WTC11 (cell line): ENCODE data around the gene S100A8. TPM values are rescaled to one million over a fixed set of nuclear protein-coding genes. Genes with fewer than 3 reads are reported as not detected.

Source experiments
- ATAC-seq: fragments of 200-7000 bp; cut with Tn5 transposase; 2 replicates; pipeline ENCODE4 v1.10.0; 2021; ENCODE audit warnings: mild to moderate bottlenecking, moderate library complexity
- CTCF ChIA-PET: fragments of 300-600 bp; sonication (Branson Sonifier 250); formaldehyde crosslinking; loops from one replicate; lab custom pipeline; 2021; ENCODE audit warnings: antibody characterized with exemption; lab: Charles Lee
- POLR2A ChIA-PET: fragments of 350-600 bp; sonication (Branson Sonifier 250); formaldehyde crosslinking; loops from one replicate; lab custom pipeline; 2021; ENCODE audit warnings: antibody characterized with exemption; lab: Charles Lee
- DNase-seq: peaks from one replicate; pipeline ENCODE4 v3.0.0; 2021; ENCODE audit warnings: low spot score
- H3K27ac Mint-ChIP-seq: 2 replicates; pipeline ENCODE4 v1.8.0; 2021; ENCODE audit warnings: mixed read lengths
- H3K27me3 Mint-ChIP-seq: 2 replicates; pipeline ENCODE4 v1.8.0; 2021; ENCODE audit warnings: low read depth, mild to moderate bottlenecking, moderate library complexity, mixed read lengths
- H3K36me3 Mint-ChIP-seq: 2 replicates; pipeline ENCODE4 v1.8.0; 2021; ENCODE audit warnings: mixed read lengths
- H3K4me1 Mint-ChIP-seq: 2 replicates; pipeline ENCODE4 v1.8.0; 2022; ENCODE audit warnings: mixed read lengths
- H3K4me3 Mint-ChIP-seq: 2 replicates; pipeline ENCODE4 v1.8.0; 2021; ENCODE audit warnings: mild to moderate bottlenecking, moderate library complexity, mixed read lengths
- H3K9me3 Mint-ChIP-seq: 2 replicates; pipeline ENCODE4 v1.8.0; 2021; ENCODE audit warnings: mixed read lengths
- ARID4B ChIP-seq: sonication (generic); formaldehyde crosslinking; IDR thresholded peaks from 2 replicates; pipeline ENCODE4 v1.8.0; 2023; ENCODE audit warnings: missing genetic modification reagents, mild to moderate bottlenecking, borderline replicate concordance
- CBFB ChIP-seq: sonication (generic); formaldehyde crosslinking; IDR thresholded peaks from 2 replicates; pipeline ENCODE4 v1.8.1; 2022; ENCODE audit warnings: mild to moderate bottlenecking, low read depth, missing genetic modification reagents
- E2F5 ChIP-seq: sonication (generic); formaldehyde crosslinking; IDR thresholded peaks from 2 replicates; pipeline ENCODE4 v1.8.1; 2022; ENCODE audit warnings: mild to moderate bottlenecking, moderate library complexity, missing genetic modification reagents
- ESRRA ChIP-seq: sonication (generic); formaldehyde crosslinking; IDR thresholded peaks from 2 replicates; pipeline ENCODE4 v1.8.1; 2022; ENCODE audit warnings: mild to moderate bottlenecking, missing genetic modification reagents, borderline replicate concordance
- MYBL2 ChIP-seq: sonication (generic); formaldehyde crosslinking; IDR thresholded peaks from 2 replicates; pipeline ENCODE4 v1.8.1; 2023; ENCODE audit warnings: mild to moderate bottlenecking, moderate library complexity, missing genetic modification reagents
- NR1H2 ChIP-seq: sonication (generic); formaldehyde crosslinking; IDR thresholded peaks from 2 replicates; pipeline ENCODE4 v1.9.0; 2021; ENCODE audit warnings: mild to moderate bottlenecking, moderate library complexity, missing genetic modification reagents
- PRRX2 ChIP-seq: fragments of 250-450 bp; sonication (Bioruptor Pico); IDR thresholded peaks from 2 replicates; pipeline ENCODE4 v1.8.0; 2021; ENCODE audit warnings: mild to moderate bottlenecking
- RORB ChIP-seq: fragments of 250-450 bp; sonication (Bioruptor Pico); IDR thresholded peaks from 2 replicates; pipeline ENCODE4 v1.9.0; 2021; ENCODE audit warnings: mild to moderate bottlenecking
- TEAD1 ChIP-seq: sonication (generic); formaldehyde crosslinking; IDR thresholded peaks from 2 replicates; pipeline ENCODE4 v1.8.0; 2022; ENCODE audit warnings: mild to moderate bottlenecking, missing genetic modification reagents
- TP53 ChIP-seq: sonication (generic); formaldehyde crosslinking; IDR thresholded peaks from 2 replicates; pipeline ENCODE4 v1.8.1; 2023; ENCODE audit warnings: mild to moderate bottlenecking, missing genetic modification reagents
- ZNF232 ChIP-seq: sonication (generic); formaldehyde crosslinking; IDR thresholded peaks from 2 replicates; pipeline ENCODE4 v1.8.0; 2022; ENCODE audit warnings: mild to moderate bottlenecking, missing genetic modification reagents
- ZNF281 ChIP-seq: sonication (generic); formaldehyde crosslinking; IDR thresholded peaks from 2 replicates; pipeline ENCODE4 v1.8.0; 2023; ENCODE audit warnings: mild to moderate bottlenecking, missing genetic modification reagents
- ZNF416 ChIP-seq: fragments of 250-450 bp; sonication (Bioruptor Pico); IDR thresholded peaks from 2 replicates; pipeline ENCODE4 v1.9.0; 2021; ENCODE audit warnings: mild to moderate bottlenecking, inconsistent platforms
- ZNF671 ChIP-seq: fragments of 250-450 bp; sonication (Bioruptor Pico); IDR thresholded peaks from 2 replicates; pipeline ENCODE4 v1.8.0; 2021; ENCODE audit warnings: mild to moderate bottlenecking
- total RNA-seq: library from RNA; stranded (reverse); gene quantifications from 3 replicates; pipeline ENCODE4 v1.2.3, GENCODE V29; 2021
- TF ChIP-seq, protein P1 (sequence below): sonication (generic); formaldehyde crosslinking; conservative IDR thresholded peaks from 2 replicates; pipeline ENCODE4 v1.8.1; 2022; ENCODE audit warnings: mild to moderate bottlenecking, missing genetic modification reagents
- TF ChIP-seq, protein P2 (sequence below): fragments of 250-450 bp; sonication (Bioruptor Pico); IDR thresholded peaks from 2 replicates; pipeline ENCODE4 v1.9.0; 2021; ENCODE audit warnings: mild to moderate bottlenecking, borderline replicate concordance
- TF ChIP-seq, protein P3 (sequence below): sonication (generic); formaldehyde crosslinking; IDR thresholded peaks from 2 replicates; pipeline ENCODE4 v1.8.0; 2022; ENCODE audit warnings: mild to moderate bottlenecking, missing genetic modification reagents

S100A8 gene
- total RNA-seq, 1 experiment from 2014 or later, result not detected

DNA sequence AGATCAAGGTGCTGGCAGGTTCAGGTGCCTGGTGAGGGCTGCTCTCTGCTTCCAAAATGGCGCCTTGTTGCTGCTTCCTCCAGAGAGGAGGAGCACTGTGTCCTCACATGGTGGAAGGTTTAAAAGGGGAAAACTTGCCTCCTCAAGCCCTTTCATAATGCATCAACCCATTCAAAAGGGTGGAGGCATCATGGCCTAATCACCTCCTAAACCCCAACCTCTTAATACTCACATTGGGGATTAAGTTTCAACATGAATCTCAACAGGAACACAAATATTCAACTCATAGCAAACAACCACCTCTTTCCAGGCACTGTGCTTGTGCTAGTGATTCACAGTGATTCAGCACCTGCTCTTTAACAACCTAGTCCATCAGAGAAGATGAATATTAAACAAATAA is 19.6 kb downstream of the S100A8 start:
- TF ChIP-seq TEAD1 (CRISPR knock-in tag), result no peak
- TF ChIP-seq PRRX2 (CRISPR knock-in tag), result no peak
- TF ChIP-seq ZNF671, result no peak
- TF ChIP-seq, protein P1, sequence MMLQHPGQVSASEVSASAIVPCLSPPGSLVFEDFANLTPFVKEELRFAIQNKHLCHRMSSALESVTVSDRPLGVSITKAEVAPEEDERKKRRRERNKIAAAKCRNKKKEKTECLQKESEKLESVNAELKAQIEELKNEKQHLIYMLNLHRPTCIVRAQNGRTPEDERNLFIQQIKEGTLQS (CRISPR knock-in tag), result no peak
- TF ChIP-seq MYBL2 (CRISPR knock-in tag), result no peak
- TF ChIP-seq, protein P2, sequence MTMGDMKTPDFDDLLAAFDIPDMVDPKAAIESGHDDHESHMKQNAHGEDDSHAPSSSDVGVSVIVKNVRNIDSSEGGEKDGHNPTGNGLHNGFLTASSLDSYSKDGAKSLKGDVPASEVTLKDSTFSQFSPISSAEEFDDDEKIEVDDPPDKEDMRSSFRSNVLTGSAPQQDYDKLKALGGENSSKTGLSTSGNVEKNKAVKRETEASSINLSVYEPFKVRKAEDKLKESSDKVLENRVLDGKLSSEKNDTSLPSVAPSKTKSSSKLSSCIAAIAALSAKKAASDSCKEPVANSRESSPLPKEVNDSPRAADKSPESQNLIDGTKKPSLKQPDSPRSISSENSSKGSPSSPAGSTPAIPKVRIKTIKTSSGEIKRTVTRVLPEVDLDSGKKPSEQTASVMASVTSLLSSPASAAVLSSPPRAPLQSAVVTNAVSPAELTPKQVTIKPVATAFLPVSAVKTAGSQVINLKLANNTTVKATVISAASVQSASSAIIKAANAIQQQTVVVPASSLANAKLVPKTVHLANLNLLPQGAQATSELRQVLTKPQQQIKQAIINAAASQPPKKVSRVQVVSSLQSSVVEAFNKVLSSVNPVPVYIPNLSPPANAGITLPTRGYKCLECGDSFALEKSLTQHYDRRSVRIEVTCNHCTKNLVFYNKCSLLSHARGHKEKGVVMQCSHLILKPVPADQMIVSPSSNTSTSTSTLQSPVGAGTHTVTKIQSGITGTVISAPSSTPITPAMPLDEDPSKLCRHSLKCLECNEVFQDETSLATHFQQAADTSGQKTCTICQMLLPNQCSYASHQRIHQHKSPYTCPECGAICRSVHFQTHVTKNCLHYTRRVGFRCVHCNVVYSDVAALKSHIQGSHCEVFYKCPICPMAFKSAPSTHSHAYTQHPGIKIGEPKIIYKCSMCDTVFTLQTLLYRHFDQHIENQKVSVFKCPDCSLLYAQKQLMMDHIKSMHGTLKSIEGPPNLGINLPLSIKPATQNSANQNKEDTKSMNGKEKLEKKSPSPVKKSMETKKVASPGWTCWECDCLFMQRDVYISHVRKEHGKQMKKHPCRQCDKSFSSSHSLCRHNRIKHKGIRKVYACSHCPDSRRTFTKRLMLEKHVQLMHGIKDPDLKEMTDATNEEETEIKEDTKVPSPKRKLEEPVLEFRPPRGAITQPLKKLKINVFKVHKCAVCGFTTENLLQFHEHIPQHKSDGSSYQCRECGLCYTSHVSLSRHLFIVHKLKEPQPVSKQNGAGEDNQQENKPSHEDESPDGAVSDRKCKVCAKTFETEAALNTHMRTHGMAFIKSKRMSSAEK, result no peak
- TF ChIP-seq RORB, result no peak
- no peak for TF ChIP-seq CBFB (CRISPR knock-in tag)
- TF ChIP-seq, protein P3, sequence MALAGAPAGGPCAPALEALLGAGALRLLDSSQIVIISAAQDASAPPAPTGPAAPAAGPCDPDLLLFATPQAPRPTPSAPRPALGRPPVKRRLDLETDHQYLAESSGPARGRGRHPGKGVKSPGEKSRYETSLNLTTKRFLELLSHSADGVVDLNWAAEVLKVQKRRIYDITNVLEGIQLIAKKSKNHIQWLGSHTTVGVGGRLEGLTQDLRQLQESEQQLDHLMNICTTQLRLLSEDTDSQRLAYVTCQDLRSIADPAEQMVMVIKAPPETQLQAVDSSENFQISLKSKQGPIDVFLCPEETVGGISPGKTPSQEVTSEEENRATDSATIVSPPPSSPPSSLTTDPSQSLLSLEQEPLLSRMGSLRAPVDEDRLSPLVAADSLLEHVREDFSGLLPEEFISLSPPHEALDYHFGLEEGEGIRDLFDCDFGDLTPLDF (CRISPR knock-in tag), result no peak
- TF ChIP-seq ESRRA (CRISPR knock-in tag), result no peak
- no peak for TF ChIP-seq E2F5
- TF ChIP-seq ARID4B (CRISPR knock-in tag), result no peak
- TF ChIP-seq TP53 (CRISPR knock-in tag), result no peak
- TF ChIP-seq ZNF281, result no peak
- no peak for TF ChIP-seq ZNF416
- TF ChIP-seq ZNF232, result no peak
- no peak for TF ChIP-seq NR1H2 (CRISPR knock-in tag)
- H3K36me3 Mint-ChIP-seq, result no peaks in the 10 kb centered on the region
- ChIA-PET POLR2A (no interaction called here), CTCF (no interaction called here)
- no peak for ATAC-seq
- no peak overlapping the region for H3K27ac Mint-ChIP-seq
- no peaks in the 10 kb centered on the region for H3K4me1 Mint-ChIP-seq
- no peak for DNase-seq
- H3K4me3 Mint-ChIP-seq, result no peak overlapping the region
- peaks cover 9% of the 10 kb centered on the region for H3K27me3 Mint-ChIP-seq
- peaks cover 6% of the 10 kb centered on the region for H3K9me3 Mint-ChIP-seq
